Astrocyte of the spinal cord (primary cell): Measurements from ENCODE around the gene SLC8A1.

Experiments
- DNase-seq: peaks from one replicate; pipeline ENCODE4 v3.0.0; 2011; ENCODE audit warnings: low read depth, low spot score
- H3K4me3 ChIP-seq: 2 replicates; pipeline ENCODE4 v1.5.1; 2011; ENCODE audit warnings: low read depth, mild to moderate bottlenecking, low read length, moderate library complexity
- in situ Hi-C: cut with HindIII; loops from 2 replicates; pipeline ENCODE4 v1.10.0; 2017; ENCODE audit warnings: low sequenced_read_pairs
- TF ChIP-seq, protein P1 (sequence below): IDR thresholded peaks from 2 replicates; pipeline ENCODE4 v1.5.1; 2012; ENCODE audit warnings: low read depth, mild to moderate bottlenecking, low read length, inconsistent platforms

Gene SLC8A1

DNA sequence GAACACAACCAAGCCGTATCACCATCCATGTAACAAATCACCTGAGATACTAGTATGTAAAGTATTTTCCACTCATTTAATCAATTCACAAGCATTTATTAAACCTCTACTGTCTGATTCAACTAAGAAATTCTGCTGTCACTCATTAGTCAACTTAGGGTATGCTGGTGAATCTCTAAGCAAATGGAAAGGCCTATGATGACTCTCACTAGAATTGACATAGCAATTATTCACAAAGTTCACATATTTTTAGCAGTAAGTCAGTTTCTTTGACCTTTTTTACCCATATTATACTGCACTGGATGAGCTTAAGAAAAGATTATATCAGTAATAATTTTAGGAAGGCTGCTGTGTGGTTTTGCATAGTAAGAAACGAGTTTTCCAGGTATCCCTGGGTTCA lies 130.1 kb downstream of the SLC8A1 start:
- TF ChIP-seq, protein P1, sequence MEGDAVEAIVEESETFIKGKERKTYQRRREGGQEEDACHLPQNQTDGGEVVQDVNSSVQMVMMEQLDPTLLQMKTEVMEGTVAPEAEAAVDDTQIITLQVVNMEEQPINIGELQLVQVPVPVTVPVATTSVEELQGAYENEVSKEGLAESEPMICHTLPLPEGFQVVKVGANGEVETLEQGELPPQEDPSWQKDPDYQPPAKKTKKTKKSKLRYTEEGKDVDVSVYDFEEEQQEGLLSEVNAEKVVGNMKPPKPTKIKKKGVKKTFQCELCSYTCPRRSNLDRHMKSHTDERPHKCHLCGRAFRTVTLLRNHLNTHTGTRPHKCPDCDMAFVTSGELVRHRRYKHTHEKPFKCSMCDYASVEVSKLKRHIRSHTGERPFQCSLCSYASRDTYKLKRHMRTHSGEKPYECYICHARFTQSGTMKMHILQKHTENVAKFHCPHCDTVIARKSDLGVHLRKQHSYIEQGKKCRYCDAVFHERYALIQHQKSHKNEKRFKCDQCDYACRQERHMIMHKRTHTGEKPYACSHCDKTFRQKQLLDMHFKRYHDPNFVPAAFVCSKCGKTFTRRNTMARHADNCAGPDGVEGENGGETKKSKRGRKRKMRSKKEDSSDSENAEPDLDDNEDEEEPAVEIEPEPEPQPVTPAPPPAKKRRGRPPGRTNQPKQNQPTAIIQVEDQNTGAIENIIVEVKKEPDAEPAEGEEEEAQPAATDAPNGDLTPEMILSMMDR: no peak
- in situ Hi-C loops: no loop called here
- no peak overlapping the region for H3K4me3 ChIP-seq
- DNase-seq: no peak

GRCh38 chr2:40321016-40321623 lies 130.8 kb downstream of the SLC8A1 start:
- TF ChIP-seq, protein P1: no peak
- DNase-seq: no peak
- in situ Hi-C loops: no loop called here
- H3K4me3 ChIP-seq: no peak overlapping the region

DNA sequence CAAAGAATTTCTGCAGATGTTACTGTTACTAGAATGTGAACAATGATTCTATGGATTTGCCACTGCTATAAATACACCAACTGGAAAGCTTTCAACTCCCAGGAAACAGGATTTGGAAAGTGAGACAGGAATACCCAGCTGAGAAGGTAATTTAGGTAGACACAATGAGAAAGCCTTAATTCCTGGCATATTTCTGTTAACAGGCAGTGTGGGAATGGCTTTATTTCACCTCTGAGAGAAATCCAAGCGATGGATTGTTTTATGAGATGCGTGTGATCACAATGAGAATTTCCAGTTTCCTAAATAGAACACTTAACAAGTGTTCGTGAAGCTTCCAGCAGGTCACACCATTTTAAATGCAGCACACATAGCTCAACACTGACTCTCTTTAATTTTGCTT lies 133.0 kb downstream of the SLC8A1 start:
- in situ Hi-C loops: no loop called here

GRCh38 chr2:40317761-40318160 lies 134.1 kb downstream of the SLC8A1 start:
- in situ Hi-C loops: no loop called here
- H3K4me3 ChIP-seq: no peak overlapping the region
- TF ChIP-seq, protein P1: no peak
- peak; percentile 13 for DNase-seq

More for the DNA sequence above, 133.0 kb downstream of the SLC8A1 start:
- TF ChIP-seq, protein P1: no peak
- H3K4me3 ChIP-seq: no peak overlapping the region
- no peak for DNase-seq

GRCh38 chr2:40317046-40317445 lies 134.8 kb downstream of the SLC8A1 start:
- TF ChIP-seq, protein P1: no peak
- H3K4me3 ChIP-seq: no peak overlapping the region
- DNase-seq: peak; percentile 23
- in situ Hi-C loops: no loop called here

DNA sequence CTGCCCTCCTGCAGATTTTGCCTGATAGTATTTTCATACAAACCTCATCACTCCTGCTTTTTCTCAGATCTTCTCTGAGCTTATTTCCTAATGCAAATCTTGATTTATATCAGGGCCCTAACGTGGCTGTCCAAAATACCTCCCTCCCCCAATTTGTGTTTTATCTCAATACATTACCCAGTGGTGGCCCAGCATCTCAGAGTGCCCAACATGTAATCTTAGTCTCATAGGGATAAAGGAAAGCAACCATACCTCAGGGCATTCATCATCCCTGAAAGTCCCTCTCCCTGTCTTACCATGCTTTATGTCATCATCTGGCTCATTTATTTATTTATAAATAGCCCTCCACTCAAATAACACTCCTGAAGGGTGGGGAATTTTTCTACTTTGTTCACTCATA lies 135.3 kb downstream of the SLC8A1 start:
- TF ChIP-seq, protein P1: no peak
- no peak for DNase-seq
- in situ Hi-C loops: no loop called here
- no peak overlapping the region for H3K4me3 ChIP-seq

- in situ Hi-C loops: no loop called here
- TF ChIP-seq, protein P1: no peak
- H3K4me3 ChIP-seq: no peak overlapping the region
- peak; percentile 71 for DNase-seq
Measured at GRCh38 chr2:40315683-40316082, 136.2 kb downstream of the SLC8A1 start.
